GM19239 (cell line): Measurements from ENCODE around the gene PRUNE2.
"Not testable (repeated sequence)": the region's sequence is repeated elsewhere in the genome, so short reads cannot be mapped to it uniquely, and the experiment has no call there.

Source experiments
- DNase-seq: peaks from one replicate; pipeline ENCODE4 v3.0.0; 2011; ENCODE audit warnings: low spot score; ENCODE audit not compliant: insufficient read length
- FAIRE-seq: peaks from 2 replicates; lab custom pipeline; 2011; peaks lifted over from hg19 to GRCh38; lab: Jason Lieb, UNC

The PRUNE2 gene

DNA sequence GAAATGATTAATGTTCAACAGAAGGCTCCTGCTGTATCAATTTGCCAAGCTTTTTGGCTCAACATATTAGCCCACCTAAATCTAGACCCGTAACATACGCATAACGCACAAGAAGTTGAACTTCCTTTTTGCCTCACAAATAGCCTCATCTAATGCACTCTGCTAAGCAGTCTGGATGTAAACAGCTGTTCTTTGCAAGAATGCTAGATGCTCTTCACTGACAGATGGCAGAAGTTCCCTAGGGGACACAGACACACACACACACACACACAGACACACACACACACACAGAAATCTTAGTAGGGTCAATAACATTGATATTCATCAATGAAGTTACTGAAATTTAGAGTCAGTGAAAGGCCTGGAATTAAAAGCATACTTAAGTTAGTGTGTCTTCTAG is 154.9 kb downstream of the PRUNE2 start:
- FAIRE-seq: no peak
- no peak for DNase-seq

GRCh38 chr9:76744336-76744735 is 161.6 kb downstream of the PRUNE2 start:
- no peak for DNase-seq
- no peak for FAIRE-seq

DNA sequence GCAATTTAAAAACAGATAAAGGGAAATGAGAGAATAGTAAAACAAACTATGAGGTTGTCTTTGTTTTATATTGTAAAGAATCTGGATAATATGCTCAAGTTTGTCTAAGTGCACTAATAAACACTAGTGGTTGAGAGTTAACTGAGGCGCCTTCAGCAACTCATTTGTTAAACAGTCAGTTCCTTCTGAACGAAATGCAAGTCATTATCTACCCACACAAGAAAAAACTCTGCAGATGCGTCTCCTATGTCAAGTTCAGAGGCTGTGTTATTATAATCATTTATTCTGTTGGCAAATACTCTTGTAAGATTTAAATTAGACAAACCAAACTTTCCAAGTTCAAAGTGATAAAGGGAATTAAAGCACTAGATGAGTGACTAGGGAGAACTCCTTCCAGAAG is 162.0 kb downstream of the PRUNE2 start:
- DNase-seq (no peak), FAIRE-seq (no peak)

DNA sequence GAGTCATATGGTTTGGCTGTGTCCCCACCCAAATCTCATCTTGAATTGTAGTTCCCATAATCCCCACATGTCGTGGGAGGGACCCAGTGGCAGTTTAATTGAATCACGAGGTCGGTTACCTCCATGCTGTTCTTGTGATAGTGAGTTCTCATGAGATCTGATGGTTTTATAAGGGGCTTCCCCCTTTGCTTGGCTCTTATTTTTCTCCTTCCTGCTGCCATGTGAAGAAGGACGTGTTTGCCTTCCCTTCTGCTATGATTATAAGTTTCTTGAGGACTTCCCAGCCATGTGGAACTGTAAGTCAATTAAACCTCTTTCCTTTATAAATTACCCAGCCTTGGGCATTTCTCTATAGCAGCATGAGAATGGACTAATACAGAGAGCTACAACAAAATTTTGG is 163.0 kb downstream of the PRUNE2 start:
- not testable (repeated sequence) for DNase-seq, FAIRE-seq

DNA sequence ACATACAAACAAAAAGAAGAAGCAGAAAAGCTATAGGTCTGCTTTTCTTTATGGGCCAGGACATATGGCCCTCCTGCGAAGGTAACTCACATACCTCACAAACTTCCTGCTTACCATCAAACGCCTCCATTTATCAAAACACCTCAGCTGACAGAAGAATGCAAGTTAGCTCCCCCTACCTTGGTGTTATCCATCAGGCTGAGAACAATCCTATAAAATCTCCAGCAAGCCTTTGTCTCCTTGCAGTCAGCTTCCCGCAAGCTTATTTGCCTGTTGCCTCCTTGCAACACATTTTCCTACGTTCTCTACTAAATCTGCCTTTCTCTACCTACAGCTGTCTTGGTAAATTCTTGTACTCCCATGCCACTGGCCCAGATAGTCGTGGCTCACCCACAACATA is 164.4 kb downstream of the PRUNE2 start:
- FAIRE-seq: no peak
- DNase-seq: no peak

- no peak for FAIRE-seq
- DNase-seq: no peak
Measured at GRCh38 chr9:76738402-76738801, 167.5 kb downstream of the PRUNE2 start.

DNA sequence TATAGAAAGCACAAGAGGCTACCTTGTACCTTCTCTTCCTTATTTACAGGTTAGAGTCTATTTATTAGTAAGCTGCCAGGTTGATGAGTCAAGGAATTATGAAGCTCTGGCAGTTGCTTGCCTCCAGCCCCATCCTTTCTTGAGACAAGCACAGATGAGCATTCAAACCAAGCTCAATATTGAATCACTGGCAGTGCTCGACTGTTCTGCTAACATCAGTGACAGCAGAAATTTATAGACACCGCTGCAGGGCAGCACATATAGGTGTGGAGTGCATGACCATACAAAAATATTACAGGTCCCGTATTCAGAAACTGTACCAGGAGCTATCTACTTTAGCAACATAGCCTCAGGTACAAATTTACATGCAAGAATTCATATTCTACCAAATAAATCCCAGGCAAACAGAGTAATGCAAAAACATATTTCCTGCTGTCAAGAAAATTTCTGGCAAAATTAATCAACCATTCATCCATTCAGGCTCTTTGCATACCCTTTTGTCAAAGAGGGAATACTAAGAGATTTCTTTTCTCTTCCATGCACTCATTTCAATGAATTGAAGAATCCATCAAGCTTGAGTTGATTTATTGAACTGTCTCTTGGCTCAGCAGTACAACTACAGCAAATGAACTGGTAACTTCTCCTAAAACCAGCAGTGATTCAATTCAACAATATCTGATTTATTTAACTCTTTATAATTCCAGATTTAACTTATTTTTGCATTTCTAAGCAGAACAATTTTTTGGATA is 168.6 kb downstream of the PRUNE2 start:
- FAIRE-seq (no peak), DNase-seq (no peak)

GRCh38 chr9:76734716-76735115 is 171.2 kb downstream of the PRUNE2 start:
- DNase-seq (no peak), FAIRE-seq (no peak)

- no peak for FAIRE-seq
Measured at GRCh38 chr9:76733096-76733495, 172.8 kb downstream of the PRUNE2 start.

DNA sequence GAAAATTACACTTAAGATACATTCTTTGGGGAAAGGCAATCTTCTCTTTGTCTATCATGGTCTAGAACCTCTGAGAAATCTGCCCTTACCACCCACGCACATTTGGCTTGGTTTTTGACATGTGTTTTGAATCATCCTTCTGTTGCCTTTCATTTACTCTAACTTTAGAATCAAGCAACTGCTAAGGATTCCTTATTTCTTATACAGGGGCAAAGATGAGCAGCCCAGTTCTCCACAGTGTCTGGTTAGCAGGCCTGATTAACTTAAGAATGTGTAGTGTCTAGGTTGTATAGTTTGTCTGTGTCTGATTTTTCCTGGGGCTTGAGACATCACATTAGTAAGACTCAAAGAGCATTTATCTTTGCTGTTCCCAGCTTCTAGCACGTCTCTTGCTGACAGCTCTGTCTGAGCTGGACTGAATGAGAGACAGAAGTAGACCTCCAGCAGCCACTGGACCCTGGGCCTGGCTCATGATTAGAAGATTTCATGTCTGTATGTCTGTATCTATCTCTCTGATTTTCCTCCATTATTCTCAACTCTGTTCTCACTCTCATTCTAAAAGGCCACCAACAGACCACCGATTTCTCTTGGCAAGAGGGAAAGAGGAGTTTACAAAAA is 173.5 kb downstream of the PRUNE2 start:
- FAIRE-seq: no peak
- no peak for DNase-seq

More at GRCh38 chr9:76733096-76733495, 172.8 kb downstream of the PRUNE2 start:
- DNase-seq: no peak

- DNase-seq (no peak), FAIRE-seq (no peak)
Measured at GRCh38 chr9:76730801-76731200, 175.1 kb downstream of the PRUNE2 start.

DNA sequence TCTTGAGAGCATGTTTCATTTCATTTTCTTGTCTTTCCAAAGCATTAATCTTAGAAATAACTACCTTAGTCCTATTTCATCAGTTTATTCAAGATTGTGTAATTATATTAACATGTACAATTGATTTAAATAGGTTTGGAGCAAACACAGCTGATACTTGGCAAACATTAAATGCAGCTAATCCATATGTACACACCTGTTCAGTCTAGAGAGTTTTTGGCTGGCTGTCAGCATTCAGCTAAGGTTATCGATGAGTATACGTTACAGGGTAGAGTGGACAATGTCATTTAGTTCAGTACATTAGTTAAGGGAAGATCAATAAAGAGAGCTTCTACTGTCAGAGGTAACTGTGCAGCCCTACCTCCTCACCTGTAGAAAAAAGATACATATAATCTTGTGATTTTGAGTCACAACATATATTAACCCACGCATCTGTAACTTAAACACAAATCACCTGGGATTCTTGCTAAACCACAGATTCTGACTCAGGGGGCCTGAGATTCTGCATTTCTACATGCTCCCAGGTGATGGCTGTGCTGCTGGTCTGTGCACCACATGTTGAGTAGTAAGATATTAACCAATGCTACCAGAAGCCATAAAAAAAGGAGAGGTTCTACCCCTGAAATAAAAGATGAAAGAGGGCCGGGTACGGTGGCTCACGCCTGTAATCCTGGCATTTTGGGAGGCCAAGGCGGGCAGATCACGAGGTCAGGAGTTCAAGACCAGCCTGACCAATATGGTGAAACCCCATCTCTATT is 175.8 kb downstream of the PRUNE2 start:
- DNase-seq (no peak), FAIRE-seq (no peak)

DNA sequence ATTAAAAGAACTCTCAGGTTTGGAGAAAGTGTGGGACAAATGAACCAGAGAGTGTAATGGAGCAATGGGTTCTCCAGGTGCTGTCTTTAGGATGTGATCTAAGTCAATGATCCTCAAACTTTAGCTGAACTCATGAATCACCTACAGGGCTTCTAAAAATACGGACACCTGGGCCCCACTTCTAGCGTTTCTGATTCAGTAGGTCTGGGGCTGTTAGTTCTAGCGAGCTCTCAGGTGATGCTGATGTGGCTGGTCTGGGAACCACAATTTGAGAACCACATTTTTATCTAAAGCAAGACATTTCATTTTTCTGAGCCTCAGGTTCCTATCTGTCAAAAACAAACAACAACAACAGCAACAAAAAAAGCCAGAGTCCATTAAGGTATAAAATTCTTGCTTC is 176.8 kb downstream of the PRUNE2 start:
- FAIRE-seq (no peak), DNase-seq (no peak)

- DNase-seq: no peak
- FAIRE-seq: no peak
Measured at GRCh38 chr9:76725885-76726284, 180.0 kb downstream of the PRUNE2 start.

- DNase-seq (no peak), FAIRE-seq (no peak)
Measured at GRCh38 chr9:76725011-76725546, 180.8 kb downstream of the PRUNE2 start.

DNA sequence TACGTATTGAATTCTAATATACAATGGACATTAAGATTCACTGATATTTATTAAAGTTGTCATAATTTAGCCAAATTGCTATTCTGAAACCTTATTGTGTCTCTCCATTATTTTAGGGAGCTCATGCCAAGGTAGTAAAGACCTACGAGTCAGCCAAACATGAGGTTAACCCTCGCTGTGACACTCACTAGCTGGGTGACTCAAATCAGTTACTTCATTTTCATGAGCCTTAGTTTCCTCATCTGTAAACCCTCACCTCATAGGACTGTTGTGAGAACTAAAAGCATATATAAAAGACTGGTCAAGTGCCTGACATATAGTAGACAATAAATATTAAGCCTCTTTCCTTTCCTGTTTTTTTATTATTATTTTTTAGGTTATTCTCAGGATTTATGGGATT is 185.7 kb downstream of the PRUNE2 start:
- FAIRE-seq: no peak
- DNase-seq: no peak

DNA sequence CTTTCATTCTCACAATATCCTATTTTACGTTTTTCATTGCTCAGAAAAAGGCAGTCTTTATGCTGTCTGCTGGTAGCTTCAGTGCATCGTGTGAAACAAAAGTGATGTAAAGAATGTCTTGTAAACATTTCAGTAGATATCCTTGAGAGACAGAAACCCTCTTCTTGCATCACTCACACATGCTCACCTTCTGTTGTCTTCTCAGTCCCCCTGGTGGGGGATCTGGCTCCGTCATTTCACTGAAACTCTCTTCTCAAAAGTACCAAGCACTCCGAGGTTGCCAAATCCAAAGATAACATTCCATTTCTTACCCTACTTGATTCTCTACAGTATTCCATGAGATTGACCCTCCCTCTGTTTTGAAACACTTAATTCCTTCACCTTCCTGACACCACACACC is 187.7 kb downstream of the PRUNE2 start:
- FAIRE-seq: no peak
- DNase-seq: no peak

DNA sequence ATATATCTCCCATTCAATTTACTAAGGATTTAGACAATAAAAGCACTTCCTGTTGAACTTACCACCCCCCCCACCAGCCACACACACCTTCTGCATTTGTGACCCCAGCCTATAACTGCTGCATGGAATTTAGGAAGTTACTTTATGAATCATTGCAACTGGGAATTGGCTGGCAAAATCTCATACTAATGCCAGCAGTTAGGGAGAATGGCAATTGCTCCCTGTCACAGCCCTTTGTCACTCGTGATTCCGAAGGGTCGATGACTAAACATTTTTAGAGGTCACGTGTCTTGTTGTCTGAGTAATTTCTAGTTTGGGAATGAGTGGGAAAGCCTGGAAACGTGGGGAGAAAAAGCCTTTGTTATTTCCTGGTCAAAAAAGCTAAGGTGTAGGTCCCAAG is 188.3 kb downstream of the PRUNE2 start:
- FAIRE-seq (no peak), DNase-seq (no peak)

DNA sequence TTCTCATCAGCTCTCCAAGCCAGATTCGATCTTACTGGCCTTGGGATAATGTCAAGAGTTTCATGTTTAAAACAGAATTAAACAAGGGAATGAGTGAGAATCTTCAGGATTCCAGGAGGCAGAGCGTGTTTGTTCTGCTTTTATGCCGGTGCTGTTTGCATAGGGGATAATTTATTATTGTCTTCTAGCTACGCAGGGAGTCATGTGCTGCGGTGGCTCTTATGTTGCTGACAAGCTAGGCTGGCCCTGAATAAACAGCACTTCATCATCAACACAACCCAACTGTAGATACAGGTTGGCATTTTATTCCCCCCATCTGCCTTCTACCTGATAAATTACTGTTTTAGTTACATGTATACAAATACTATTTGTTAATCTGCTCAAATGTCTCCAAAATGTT is 188.7 kb downstream of the PRUNE2 start:
- DNase-seq: no peak
- FAIRE-seq: no peak

DNA sequence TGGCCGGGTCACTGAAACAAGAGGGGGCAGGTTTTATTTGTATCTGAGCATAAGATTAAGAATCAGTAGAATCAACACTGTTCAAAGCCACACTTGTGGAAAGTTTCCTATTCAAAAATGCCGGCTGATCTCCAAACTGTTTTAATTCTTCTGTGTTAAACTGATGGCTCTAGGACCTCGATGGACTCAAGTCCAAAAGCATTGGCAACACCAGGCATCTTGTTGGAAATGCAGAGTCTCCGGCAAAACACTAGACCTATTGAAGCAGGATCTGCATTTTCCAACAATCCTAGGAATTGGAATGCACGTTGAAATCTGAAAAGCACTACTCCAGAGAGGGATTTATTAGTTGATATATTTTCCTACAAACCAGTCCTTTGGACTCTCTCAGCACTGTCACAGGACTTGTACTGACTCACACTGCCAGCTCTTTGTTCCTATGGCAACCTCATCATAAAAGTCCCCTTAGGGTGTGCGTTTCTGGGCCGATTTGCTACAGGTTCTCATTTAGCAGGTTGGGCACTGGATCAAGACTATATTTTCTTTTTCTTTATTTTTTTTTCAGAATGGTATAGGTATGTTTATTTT is 189.7 kb downstream of the PRUNE2 start:
- FAIRE-seq: no peak
- no peak for DNase-seq

GRCh38 chr9:76713381-76713780 is 192.5 kb downstream of the PRUNE2 start:
- FAIRE-seq (no peak), DNase-seq (no peak)
